ENCODE data around the gene CYRIA.

CYRIA gene

DNA sequence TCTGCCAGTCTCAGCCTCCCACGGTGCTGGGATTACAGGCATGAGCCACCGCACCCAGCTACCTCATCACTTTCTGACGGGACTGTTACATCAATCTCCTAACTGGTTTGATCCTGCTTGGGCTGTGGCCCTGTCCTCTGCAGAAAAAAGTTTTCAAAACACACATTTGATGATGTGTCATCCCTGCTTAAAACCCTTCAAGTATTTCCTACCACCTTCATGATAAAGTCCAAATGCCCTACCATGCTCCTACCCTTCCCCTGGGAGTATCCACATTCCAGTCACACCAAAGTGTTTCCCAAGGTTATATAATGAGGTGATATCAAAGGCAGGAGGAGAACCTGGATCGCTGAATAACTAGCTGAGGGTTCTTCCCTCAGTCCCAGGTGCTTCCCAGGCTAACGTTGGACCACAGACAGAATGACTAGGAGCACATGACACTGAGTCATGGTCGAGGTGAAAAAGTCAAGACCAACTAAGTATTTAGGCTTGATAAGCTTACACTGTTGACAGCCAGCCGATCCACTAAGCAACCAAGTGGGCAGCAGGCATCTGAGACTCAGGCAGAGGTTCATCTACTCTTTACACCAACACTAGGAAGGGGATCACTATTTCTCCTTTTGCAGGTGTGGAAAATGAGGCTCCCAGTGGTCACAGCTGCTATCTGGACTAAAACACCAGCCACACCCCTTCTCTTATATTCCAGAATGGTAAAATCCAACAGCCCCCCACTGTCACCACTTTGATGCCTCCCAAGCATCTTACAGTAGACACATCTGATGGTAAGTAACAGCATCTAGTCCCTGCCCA lies 31.8 kb downstream of the CYRIA start:
- TF ChIP-seq, protein P1, sequence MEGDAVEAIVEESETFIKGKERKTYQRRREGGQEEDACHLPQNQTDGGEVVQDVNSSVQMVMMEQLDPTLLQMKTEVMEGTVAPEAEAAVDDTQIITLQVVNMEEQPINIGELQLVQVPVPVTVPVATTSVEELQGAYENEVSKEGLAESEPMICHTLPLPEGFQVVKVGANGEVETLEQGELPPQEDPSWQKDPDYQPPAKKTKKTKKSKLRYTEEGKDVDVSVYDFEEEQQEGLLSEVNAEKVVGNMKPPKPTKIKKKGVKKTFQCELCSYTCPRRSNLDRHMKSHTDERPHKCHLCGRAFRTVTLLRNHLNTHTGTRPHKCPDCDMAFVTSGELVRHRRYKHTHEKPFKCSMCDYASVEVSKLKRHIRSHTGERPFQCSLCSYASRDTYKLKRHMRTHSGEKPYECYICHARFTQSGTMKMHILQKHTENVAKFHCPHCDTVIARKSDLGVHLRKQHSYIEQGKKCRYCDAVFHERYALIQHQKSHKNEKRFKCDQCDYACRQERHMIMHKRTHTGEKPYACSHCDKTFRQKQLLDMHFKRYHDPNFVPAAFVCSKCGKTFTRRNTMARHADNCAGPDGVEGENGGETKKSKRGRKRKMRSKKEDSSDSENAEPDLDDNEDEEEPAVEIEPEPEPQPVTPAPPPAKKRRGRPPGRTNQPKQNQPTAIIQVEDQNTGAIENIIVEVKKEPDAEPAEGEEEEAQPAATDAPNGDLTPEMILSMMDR (IDR thresholded peaks at IDR 0.05; ENCODE audit: control insufficient read depth, extremely low read depth, insufficient read depth), result no peak
- H3K4me3 ChIP-seq (ENCODE audit: low read depth, low read length), result no peak overlapping the region
- no peak for DNase-seq (ENCODE audit: low read depth)

DNA sequence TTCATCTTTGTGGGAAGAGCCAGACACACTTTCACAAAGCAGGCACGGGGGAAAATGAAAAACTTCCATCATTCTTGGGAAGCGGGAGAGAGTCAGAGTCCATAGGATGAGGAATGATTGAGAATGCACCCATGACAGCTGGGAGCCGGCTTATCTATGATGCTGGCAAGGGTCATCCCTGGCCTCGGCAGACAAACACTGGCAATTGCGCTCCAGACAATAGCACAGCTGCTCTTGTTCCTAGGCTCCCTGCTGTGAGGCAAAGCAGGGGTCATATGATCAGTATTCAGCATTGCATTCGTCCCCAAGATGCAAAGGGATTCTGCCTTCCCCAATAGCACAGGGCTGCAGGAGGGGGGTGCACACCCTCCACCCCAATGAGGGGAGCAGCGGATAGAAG lies 33.0 kb downstream of the CYRIA start:
- no peak overlapping the region for H3K4me3 ChIP-seq (ENCODE audit: low read depth, low read length)
- DNase-seq (ENCODE audit: low read depth), result no peak
- TF ChIP-seq, protein P1 (IDR thresholded peaks at IDR 0.05; ENCODE audit: control insufficient read depth, extremely low read depth, insufficient read depth), result no peak

DNA sequence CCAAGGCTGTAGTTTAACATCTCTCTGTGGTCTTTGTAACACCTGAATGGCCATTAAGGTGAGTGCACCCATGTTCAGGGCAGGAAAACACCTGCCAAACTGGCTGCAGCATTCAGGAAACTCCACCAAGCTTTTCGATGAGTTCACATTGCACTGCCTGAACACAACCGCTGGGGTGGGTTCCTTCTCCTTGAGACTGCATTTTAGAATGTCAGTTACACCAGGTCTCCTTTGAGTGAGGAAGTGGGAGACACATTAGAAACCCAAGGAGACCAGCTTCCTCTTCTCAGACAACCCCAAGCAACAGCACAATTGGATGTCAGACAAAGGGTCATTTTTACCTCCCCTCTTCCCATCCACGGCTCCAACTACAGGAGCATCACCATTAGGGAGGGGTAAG lies 35.2 kb downstream of the CYRIA start:
- DNase-seq (ENCODE audit: low read depth), result no peak
- H3K4me3 ChIP-seq (ENCODE audit: low read depth, low read length), result no peak overlapping the region
- TF ChIP-seq, protein P1 (IDR thresholded peaks at IDR 0.05; ENCODE audit: control insufficient read depth, extremely low read depth, insufficient read depth), result no peak

DNA sequence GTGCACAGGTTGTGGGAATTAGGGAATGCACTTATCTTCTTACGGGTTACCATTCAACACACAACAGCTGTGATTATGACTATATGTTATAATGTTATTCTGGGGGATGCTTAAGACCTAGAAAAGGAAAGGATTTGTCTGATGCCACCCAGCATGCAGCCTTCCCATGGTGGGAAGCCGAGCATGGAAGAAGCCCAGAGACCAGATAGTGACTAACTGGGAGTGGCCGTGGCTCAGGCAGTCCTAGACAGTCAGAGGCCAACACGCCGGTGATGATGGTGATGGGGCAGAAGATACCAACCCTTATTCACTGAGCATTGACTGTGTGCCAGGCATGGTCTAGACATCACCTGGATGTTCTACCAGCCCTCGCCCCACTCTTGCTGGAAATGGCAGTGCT lies 35.9 kb downstream of the CYRIA start:
- DNase-seq (ENCODE audit: low read depth), result no peak
- TF ChIP-seq, protein P1 (IDR thresholded peaks at IDR 0.05; ENCODE audit: control insufficient read depth, extremely low read depth, insufficient read depth), result no peak
- no peak overlapping the region for H3K4me3 ChIP-seq (ENCODE audit: low read depth, low read length)

DNA sequence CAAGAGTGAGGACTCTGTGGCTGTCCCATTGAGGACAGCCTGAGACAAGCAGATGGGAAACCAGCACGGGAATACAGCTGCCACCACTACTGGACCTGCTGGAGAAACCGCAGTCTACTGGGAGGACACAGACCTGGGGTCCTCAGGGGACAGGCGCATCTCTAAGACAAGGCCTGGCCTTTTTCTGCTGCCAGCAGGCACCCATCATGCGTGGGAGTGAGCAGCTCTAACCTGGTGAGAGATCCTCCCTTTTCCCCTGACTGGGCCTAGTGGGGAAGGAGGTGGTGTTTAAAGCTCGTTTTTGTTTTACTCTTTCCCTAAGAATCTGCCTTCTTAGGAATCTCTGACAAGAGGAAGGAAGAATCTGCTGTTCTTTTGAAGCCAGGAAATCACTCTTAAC lies 36.6 kb downstream of the CYRIA start:
- no peak for DNase-seq (ENCODE audit: low read depth)
- H3K4me3 ChIP-seq (ENCODE audit: low read depth, low read length), result no peak overlapping the region
- TF ChIP-seq, protein P1 (IDR thresholded peaks at IDR 0.05; ENCODE audit: control insufficient read depth, extremely low read depth, insufficient read depth), result no peak

DNA sequence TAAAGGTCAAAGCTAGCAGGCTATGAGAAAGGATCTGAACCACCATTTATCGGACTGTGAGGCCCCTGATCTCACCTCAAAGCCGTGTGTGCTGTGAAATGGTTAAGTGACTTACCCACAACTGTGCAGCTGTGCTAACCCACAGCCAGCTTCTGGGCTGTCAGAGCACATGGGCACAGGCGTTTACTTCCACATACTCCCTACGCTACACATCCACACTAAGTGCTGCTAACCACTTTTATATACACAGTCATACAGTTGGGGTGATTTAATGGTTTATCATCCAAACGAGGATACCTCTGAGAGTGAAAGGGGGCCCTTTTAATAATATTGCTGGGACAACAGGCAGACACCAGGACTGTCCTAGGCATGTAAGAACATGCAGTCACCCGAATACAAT lies 37.3 kb downstream of the CYRIA start:
- H3K4me3 ChIP-seq (ENCODE audit: low read depth, low read length), result no peak overlapping the region
- TF ChIP-seq, protein P1 (IDR thresholded peaks at IDR 0.05; ENCODE audit: control insufficient read depth, extremely low read depth, insufficient read depth), result no peak
- no peak for DNase-seq (ENCODE audit: low read depth)

Measured in LNCaP clone FGC (cell line).